ENCODE results near the gene PKDREJ. TPM values are rescaled to one million over a fixed set of nuclear protein-coding genes. Genes with fewer than 3 reads are reported as not detected.

Gene PKDREJ
- total and polyA plus RNA-seq, 2 of the 4 experiments (the other 2 are of a cell fraction), result 0.02 TPM; not detected in 1

DNA sequence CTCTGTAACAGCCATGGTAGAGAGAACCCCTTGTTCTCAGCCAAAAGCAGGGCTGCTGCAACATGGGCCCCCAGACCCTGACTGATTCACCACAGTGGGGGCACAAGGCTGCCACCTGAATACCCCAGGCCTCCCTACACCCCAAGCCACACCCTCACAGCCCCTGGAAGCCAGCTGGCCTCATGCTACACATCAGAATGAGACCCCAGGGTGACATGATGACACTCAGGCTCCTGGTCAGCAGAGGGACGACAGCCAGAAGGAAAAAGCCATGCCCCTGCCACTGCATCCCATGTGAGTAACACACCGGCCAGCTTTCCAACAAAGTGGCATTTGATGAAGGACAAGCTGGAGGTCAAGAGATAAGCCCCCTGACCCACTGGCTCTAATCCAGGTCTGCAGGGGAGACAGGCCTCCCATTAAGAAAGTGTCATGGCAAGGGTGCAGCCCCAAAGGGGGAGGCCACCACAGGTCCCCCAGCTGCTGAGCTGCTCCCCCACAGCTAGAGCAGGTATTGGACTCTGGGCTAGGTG, 15.6 kb downstream of the PKDREJ start:
- Histone ChIP-seq H3K4me3 (ENCODE audit: insufficient read depth, low read depth, low read length) (no peak overlapping the region), H3K36me3 (ENCODE audit: control insufficient read depth, insufficient read depth, low read length) (peaks cover 13% of the 10 kb centered on the region), H3K9ac (ENCODE audit: low read depth, low read length) (no peak overlapping the region), H2BK15ac (ENCODE audit: low read depth, low read length) (no peak overlapping the region), H3K4ac (ENCODE audit: low read depth, low read length) (no peak overlapping the region), H3K18ac (ENCODE audit: low read depth, low read length) (no peak overlapping the region), H2BK5ac (ENCODE audit: low read depth, low read length, poor library complexity, severe bottlenecking) (no peak overlapping the region), H3K27ac (ENCODE audit: insufficient read depth, low read length) (no peak overlapping the region), H4K91ac (ENCODE audit: insufficient read depth, low read depth, low read length) (no peak overlapping the region), H4K20me1 (ENCODE audit: insufficient read depth, low read length) (no peaks in the 10 kb centered on the region; the same call in 1 of the 2 replicates), H2BK20ac (ENCODE audit: low read depth, low read length) (no peak overlapping the region), H3K23ac (ENCODE audit: low read depth, low read length) (no peak overlapping the region), H2AFZ (replicated peaks; ENCODE audit: low read length, poor library complexity) (no peak overlapping the region), H2AK5ac (ENCODE audit: low read depth, low read length) (no peak overlapping the region; the same call in 1 of the 2 replicates), H3K4me2 (ENCODE audit: low read depth, low read length) (no peak overlapping the region), H3K9me3 (ENCODE audit: control insufficient read depth, insufficient read depth, low read length) (no peaks in the 10 kb centered on the region), H3K27me3 (ENCODE audit: control insufficient read depth, insufficient read depth, low read length) (no peaks in the 10 kb centered on the region), H2BK120ac (ENCODE audit: low read depth, low read length) (no peak overlapping the region), H3K4me1 (ENCODE audit: control insufficient read depth, insufficient read depth, low read length) (peaks cover 4% of the 10 kb centered on the region; the same call in 1 of the 2 replicates), H4K5ac (ENCODE audit: low read depth, low read length) (no peak overlapping the region), H3K14ac (replicated peaks; ENCODE audit: low read depth, low read length) (no peak overlapping the region), H2AK9ac (replicated peaks; ENCODE audit: low read depth, low read length, poor library complexity) (peak overlapping the region; percentile 81), H3K9me1 (ENCODE audit: insufficient read depth, low read length) (peaks cover 28% of the 10 kb centered on the region), H4K8ac (ENCODE audit: low read depth in 2 of 2, low read length in 2 of 2) (no peak overlapping the region), H3K79me1 (ENCODE audit: low read depth in 1 of 2, low read length in 2 of 2) (peaks cover 15 to 51% of the 10 kb centered on the region in 2 experiments), H3K56ac (ENCODE audit: extremely low read depth, insufficient read depth, low read length) (no peak overlapping the region)
- intact Hi-C loops (cut with micrococcal nuclease) (no loop called here), in situ Hi-C loops (cut with MboI; ENCODE audit: low sequenced_read_pairs) (no loop called here), dilution Hi-C loops (cut with HindIII; ENCODE audit: low sequenced_read_pairs, unreplicated experiment) (no loop called here)
- BruUV-seq (replicated peaks), result no TSS peak
- ChIA-PET CTCF (no interaction called here), POLR2A (ENCODE audit: unreplicated experiment) (no interaction called here)
- TF ChIP-seq CEBPB (IDR thresholded peaks at IDR 0.05; ENCODE audit: low read depth, low read length) (no peak), CHD1 (IDR thresholded peaks at IDR 0.05; ENCODE audit: low read depth, low read length) (no peak), MAFK (IDR thresholded peaks at IDR 0.05; ENCODE audit: low read depth, low read length) (no peak), MXI1 (IDR thresholded peaks at IDR 0.05; ENCODE audit: borderline replicate concordance, low read depth, low read length) (no peak), MAZ (IDR thresholded peaks at IDR 0.05; ENCODE audit: borderline replicate concordance, low read depth, low read length) (no peak), RAD21 (IDR thresholded peaks at IDR 0.05; ENCODE audit: low read length) (no peak), SMC3 (IDR thresholded peaks at IDR 0.05; ENCODE audit: low read depth, low read length) (no peak), RCOR1 (IDR thresholded peaks at IDR 0.05; ENCODE audit: insufficient replicate concordance, low read length) (no peak), FOS (IDR thresholded peaks at IDR 0.05; ENCODE audit: low read depth, low read length) (no peak), POLR2A (IDR thresholded peaks at IDR 0.05; ENCODE audit: low read depth, low read length) (no peak), NFE2L2 (IDR thresholded peaks at IDR 0.05; ENCODE audit: low read depth, low read length) (no peak), RFX5 (IDR thresholded peaks at IDR 0.05; ENCODE audit: low read depth, low read length) (no peak), BHLHE40 (IDR thresholded peaks at IDR 0.05; ENCODE audit: low read depth, low read length) (no peak), CTCF (conservative IDR thresholded peaks at IDR 0.05; ENCODE audit: low read depth, low read length) (no peak), ELK1 (IDR thresholded peaks at IDR 0.05; ENCODE audit: borderline replicate concordance, low read depth, low read length) (no peak), USF2 (IDR thresholded peaks at IDR 0.05; ENCODE audit: low read depth, low read length) (no peak)
- DNase-seq (no peak), ATAC-seq (ENCODE audit: low read depth) (no peak)
- WGBS, 2 experiments (ENCODE audit: extremely low coverage in 2 of 2, insufficient read length in 1 of 2), result 90% methylated on average over 2 of the region's 2 CpGs; no CpG with 5 or more reads in 1 of the 2 experiments
